HepG2 (cell line): Measurements from ENCODE around the gene PRDM7. TPM values are rescaled to one million over a fixed set of nuclear protein-coding genes. Genes with fewer than 3 reads are reported as not detected.

ENCODE experiments used
- ATF1 ChIP-seq: IDR thresholded peaks from 2 replicates; pipeline ENCODE4 v1.6.1; 2016; ENCODE audit warnings: mild to moderate bottlenecking, control low read depth
- ATF7-NPFF ChIP-seq: sonication (generic); formaldehyde crosslinking; IDR thresholded peaks from 2 replicates; pipeline ENCODE4 v1.8.1; 2023; ENCODE audit warnings: mild to moderate bottlenecking, low read depth, missing genetic modification reagents, moderate library complexity
- CENPT ChIP-seq: sonication (generic); formaldehyde crosslinking; IDR thresholded peaks from 2 replicates; pipeline ENCODE4 v1.8.0; 2022; ENCODE audit warnings: low read depth, mild to moderate bottlenecking, moderate library complexity, missing genetic modification reagents
- ELF3 ChIP-seq: IDR thresholded peaks from 2 replicates; pipeline ENCODE4 v1.6.1; 2016; ENCODE audit warnings: missing genetic modification reagents, missing compliant biosample characterization
- GATA4 ChIP-seq: sonication (generic); IDR thresholded peaks from 2 replicates; pipeline ENCODE4 v1.6.1; 2016; ENCODE audit warnings: antibody characterized with exemption, low read depth, borderline replicate concordance
- HNRNPL ChIP-seq: fragments of 200-400 bp; formaldehyde crosslinking; IDR thresholded peaks from 2 replicates; pipeline ENCODE4 v1.6.1; 2017; ENCODE audit warnings: mild to moderate bottlenecking, low read depth, low read length
- MTA3 ChIP-seq: sonication (generic); formaldehyde crosslinking; IDR thresholded peaks from 2 replicates; pipeline ENCODE4 v1.4.0; 2020; ENCODE audit warnings: missing genetic modification reagents
- NFE2 ChIP-seq: sonication (generic); formaldehyde crosslinking; IDR thresholded peaks from 2 replicates; pipeline ENCODE4 v1.4.0; 2020; ENCODE audit warnings: missing genetic modification reagents
- NR2F2 ChIP-seq: IDR thresholded peaks from 2 replicates; pipeline ENCODE4 v1.6.1; 2012; ENCODE audit warnings: low read depth, inconsistent platforms, borderline replicate concordance
- PAF1 ChIP-seq: IDR thresholded peaks from 2 replicates; pipeline ENCODE4 v1.6.1; 2016; ENCODE audit warnings: missing genetic modification reagents, missing compliant biosample characterization
- PLSCR1 ChIP-seq: sonication (generic); formaldehyde crosslinking; IDR thresholded peaks from 2 replicates; pipeline ENCODE4 v1.5.0; 2020; ENCODE audit warnings: missing genetic modification reagents, mild to moderate bottlenecking, borderline replicate concordance
- SIN3B ChIP-seq: fragments of 150-350 bp; IDR thresholded peaks from 2 replicates; pipeline ENCODE4 v1.6.1; 2014; ENCODE audit warnings: low read length
- SP140L ChIP-seq: sonication (generic); formaldehyde crosslinking; IDR thresholded peaks from 2 replicates; pipeline ENCODE4 v1.4.0; 2020; ENCODE audit warnings: missing genetic modification reagents, borderline replicate concordance
- SSRP1 ChIP-seq: IDR thresholded peaks from 2 replicates; pipeline ENCODE4 v1.6.1; 2016; ENCODE audit warnings: control low read depth
- TARDBP ChIP-seq: sonication (generic); formaldehyde crosslinking; IDR thresholded peaks from 2 replicates; pipeline ENCODE4 v1.8.0; 2022; ENCODE audit warnings: mild to moderate bottlenecking, missing genetic modification reagents
- THAP8 ChIP-seq: sonication (generic); formaldehyde crosslinking; IDR thresholded peaks from 2 replicates; pipeline ENCODE4 v1.5.1; 2020; ENCODE audit warnings: missing genetic modification reagents, mild to moderate bottlenecking, borderline replicate concordance
- TP53 ChIP-seq: sonication (generic); formaldehyde crosslinking; conservative IDR thresholded peaks from 2 replicates; pipeline ENCODE4 v1.4.0; 2020; ENCODE audit warnings: missing genetic modification reagents
- ZBTB21 ChIP-seq: sonication (generic); formaldehyde crosslinking; IDR thresholded peaks from 2 replicates; pipeline ENCODE4 v1.4.0; 2020; ENCODE audit warnings: missing genetic modification reagents
- ZFYVE20 ChIP-seq: sonication (generic); formaldehyde crosslinking; IDR thresholded peaks from 2 replicates; pipeline ENCODE4 v1.8.0; 2023; ENCODE audit warnings: low read depth, mild to moderate bottlenecking, moderate library complexity, missing genetic modification reagents, borderline replicate concordance
- ZNF282 ChIP-seq: fragments of 450-650 bp; IDR thresholded peaks from 2 replicates; pipeline ENCODE4 v1.6.1; 2018; ENCODE audit not compliant: partially characterized antibody
- ZNF501 ChIP-seq: sonication (generic); formaldehyde crosslinking; IDR thresholded peaks from 2 replicates; pipeline ENCODE4 v1.5.1; 2020; ENCODE audit warnings: mild to moderate bottlenecking, moderate library complexity, missing genetic modification reagents
- ZNF547 ChIP-seq: sonication (generic); formaldehyde crosslinking; IDR thresholded peaks from 2 replicates; pipeline ENCODE4 v1.5.1; 2020; ENCODE audit warnings: mild to moderate bottlenecking, missing genetic modification reagents
- ZNF589 ChIP-seq: sonication (generic); formaldehyde crosslinking; conservative IDR thresholded peaks from 2 replicates; pipeline ENCODE4 v1.8.0; 2022; ENCODE audit warnings: mild to moderate bottlenecking, moderate library complexity, missing genetic modification reagents
- ZNF639 ChIP-seq: conservative IDR thresholded peaks from 2 replicates; pipeline ENCODE4 v1.6.1; 2018; ENCODE audit warnings: missing genetic modification reagents
- ZNF674 ChIP-seq: sonication (generic); formaldehyde crosslinking; IDR thresholded peaks from 2 replicates; pipeline ENCODE4 v1.5.0; 2020; ENCODE audit warnings: low read depth, mild to moderate bottlenecking, missing genetic modification reagents
- ZNF713 ChIP-seq: sonication (generic); formaldehyde crosslinking; IDR thresholded peaks from 2 replicates; pipeline ENCODE4 v1.4.0; 2020; ENCODE audit warnings: mild to moderate bottlenecking, missing genetic modification reagents
- ZNF720 ChIP-seq: sonication (generic); formaldehyde crosslinking; IDR thresholded peaks from 2 replicates; pipeline ENCODE4 v1.4.0; 2020; ENCODE audit warnings: missing genetic modification reagents
- ZNF879 ChIP-seq: sonication (generic); formaldehyde crosslinking; IDR thresholded peaks from 2 replicates; pipeline ENCODE4 v1.8.1; 2023; ENCODE audit warnings: missing genetic modification reagents
- polyA plus RNA-seq, 8 experiments: library from polyadenylated mRNA; depleted of rRNA in 3 of 8; stranded (reverse) in 7 of 8; unstranded in 1 of 8; fragments of >200 nt; fragmentation: Illumina TruSeq in 4 of 8; extraction: Trizol in 4 of 8; gene quantifications; 2 replicates each; pipeline versions ENCODE4 v1.2.1 to v1.2.3, GENCODE V29; 2011 to 2016; ENCODE audit warnings: low read depth in 4 of 8, missing spikeins in 1 of 8, mixed read lengths in 1 of 8; ENCODE audit not compliant: insufficient read depth in 1 of 8
- total RNA-seq, 5 experiments: library from RNA; depleted of rRNA; stranded (reverse); fragments of >200 nt; fragmentation: Illumina TruSeq; extraction: Trizol; gene quantifications; 2 replicates each; pipeline ENCODE4 v1.2.3, GENCODE V29; 2016; ENCODE audit warnings: low read depth in 1 of 5
- TF ChIP-seq, protein P1 (sequence below), 2 experiments: fragments of 450-650 bp in 1 of 2; sonication (generic) in 1 of 2; formaldehyde crosslinking; IDR thresholded peaks; 2 replicates each; pipeline versions ENCODE4 v1.5.0 to v1.8.0; 2020 to 2022; ENCODE audit warnings: mild to moderate bottlenecking in 1 of 2, missing genetic modification reagents in 1 of 2

The PRDM7 gene
- total and polyA plus RNA-seq, 2 of the 13 experiments (the other 11 are each of a cell fraction or from before 2014, with no cell fraction given) = not detected

DNA sequence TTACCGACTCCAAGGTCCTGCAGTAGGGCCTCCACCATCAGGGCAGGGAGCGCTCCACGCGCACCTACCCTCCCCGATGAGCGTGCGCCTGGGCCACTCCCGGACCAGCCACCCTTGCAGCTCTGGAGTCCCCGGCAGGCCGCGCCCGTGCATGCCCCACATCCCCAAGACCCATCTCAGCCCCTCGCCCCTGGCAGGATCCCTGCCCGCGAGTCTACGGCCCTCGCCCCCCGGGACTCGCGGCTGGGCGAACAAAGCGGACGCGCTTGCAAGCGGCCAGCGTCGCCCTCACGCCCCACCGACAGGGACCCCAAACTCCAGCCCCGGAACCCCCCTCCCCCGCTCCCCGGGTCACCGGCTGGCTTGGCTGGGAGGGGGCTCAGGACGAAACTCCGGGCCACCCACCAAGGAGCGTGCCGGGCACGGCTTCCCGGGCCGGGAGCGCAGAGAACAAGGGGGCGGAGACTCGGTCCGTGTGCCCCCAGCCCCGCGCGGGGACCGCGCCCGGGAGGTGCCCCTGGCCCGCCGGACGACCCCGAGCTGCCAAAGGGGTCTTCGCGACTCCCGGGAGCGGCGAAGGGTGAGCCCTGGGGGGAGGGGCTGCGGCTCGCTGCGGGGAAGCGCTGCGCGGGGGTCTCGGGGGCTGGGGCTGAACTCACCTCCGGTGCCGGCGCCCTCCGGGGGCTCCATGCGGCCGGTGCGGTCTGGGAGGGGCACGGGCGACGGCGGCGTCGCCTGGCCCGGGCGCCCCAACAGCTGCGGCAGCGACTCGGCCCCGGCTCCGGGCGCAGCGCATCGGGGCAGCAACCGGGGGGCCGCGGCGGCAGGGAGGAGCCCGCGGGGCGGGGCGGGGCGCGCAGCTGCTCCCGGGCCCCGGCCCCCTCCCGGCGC is 58.2 kb downstream of the PRDM7 start, which contains the start of gene DBNDD1 (continued):
- no peak for TF ChIP-seq MTA3
- no peak for TF ChIP-seq ZNF639 (CRISPR knock-in tag)
- 0 out of 2 replicates have a peak, but pooled peaks have one; percentile 30 for TF ChIP-seq HNRNPL
- TF ChIP-seq ZNF282 = no peak
- TF ChIP-seq TP53 (CRISPR knock-in tag) = no peak
- TF ChIP-seq ELF3 (CRISPR knock-in tag) = no peak
- TF ChIP-seq ZFYVE20 (CRISPR knock-in tag) = no peak
- TF ChIP-seq THAP8 (CRISPR knock-in tag) = no peak
- no peak for TF ChIP-seq PLSCR1 (CRISPR knock-in tag)
- no peak for TF ChIP-seq ZNF720 (CRISPR knock-in tag)
- no peak for TF ChIP-seq NFE2 (CRISPR knock-in tag)
- no peak for TF ChIP-seq GATA4
- TF ChIP-seq ZNF547 (CRISPR knock-in tag) = peak; percentile 25; the same call in 1 of the 2 replicates
- no peak for TF ChIP-seq SSRP1 (CRISPR knock-in tag)
- TF ChIP-seq NR2F2 = no peak
- TF ChIP-seq CENPT (CRISPR knock-in tag) = no peak
- no peak for TF ChIP-seq PAF1 (CRISPR knock-in tag)
- TF ChIP-seq ZNF713 (CRISPR knock-in tag) = 0 out of 2 replicates have a peak, but pooled peaks have one; percentile 6
- no peak for TF ChIP-seq ATF7-NPFF (CRISPR knock-in tag)
- TF ChIP-seq SIN3B = no peak
- no peak for TF ChIP-seq ZNF879 (CRISPR knock-in tag)
- TF ChIP-seq, protein P1, sequence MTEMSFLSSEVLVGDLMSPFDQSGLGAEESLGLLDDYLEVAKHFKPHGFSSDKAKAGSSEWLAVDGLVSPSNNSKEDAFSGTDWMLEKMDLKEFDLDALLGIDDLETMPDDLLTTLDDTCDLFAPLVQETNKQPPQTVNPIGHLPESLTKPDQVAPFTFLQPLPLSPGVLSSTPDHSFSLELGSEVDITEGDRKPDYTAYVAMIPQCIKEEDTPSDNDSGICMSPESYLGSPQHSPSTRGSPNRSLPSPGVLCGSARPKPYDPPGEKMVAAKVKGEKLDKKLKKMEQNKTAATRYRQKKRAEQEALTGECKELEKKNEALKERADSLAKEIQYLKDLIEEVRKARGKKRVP (CRISPR knock-in tag; IDR thresholded peaks at IDR 0.05) = no peak
- no peak for TF ChIP-seq ZNF589 (CRISPR knock-in tag)
- TF ChIP-seq TARDBP (CRISPR knock-in tag) = no peak
- TF ChIP-seq ZBTB21 (CRISPR knock-in tag) = no peak
- no peak for TF ChIP-seq ATF1 (CRISPR knock-in tag)
- TF ChIP-seq ZNF674 (CRISPR knock-in tag) = no peak
- 0 out of 2 replicates have a peak, but pooled peaks have one; percentile 34 for TF ChIP-seq ZNF501 (CRISPR knock-in tag)
- no peak for TF ChIP-seq SP140L (CRISPR knock-in tag)
